NCI-H226 (cell line): ENCODE measurements around the gene TMEM114.
"Not testable (repeated sequence)": the region's sequence is repeated elsewhere in the genome, so short reads cannot be mapped to it uniquely, and the experiment has no call there.

Experiments
- DNase-seq: peaks from one replicate; pipeline ENCODE4 v3.0.0-alpha.2; 2015

TMEM114 gene

DNA sequence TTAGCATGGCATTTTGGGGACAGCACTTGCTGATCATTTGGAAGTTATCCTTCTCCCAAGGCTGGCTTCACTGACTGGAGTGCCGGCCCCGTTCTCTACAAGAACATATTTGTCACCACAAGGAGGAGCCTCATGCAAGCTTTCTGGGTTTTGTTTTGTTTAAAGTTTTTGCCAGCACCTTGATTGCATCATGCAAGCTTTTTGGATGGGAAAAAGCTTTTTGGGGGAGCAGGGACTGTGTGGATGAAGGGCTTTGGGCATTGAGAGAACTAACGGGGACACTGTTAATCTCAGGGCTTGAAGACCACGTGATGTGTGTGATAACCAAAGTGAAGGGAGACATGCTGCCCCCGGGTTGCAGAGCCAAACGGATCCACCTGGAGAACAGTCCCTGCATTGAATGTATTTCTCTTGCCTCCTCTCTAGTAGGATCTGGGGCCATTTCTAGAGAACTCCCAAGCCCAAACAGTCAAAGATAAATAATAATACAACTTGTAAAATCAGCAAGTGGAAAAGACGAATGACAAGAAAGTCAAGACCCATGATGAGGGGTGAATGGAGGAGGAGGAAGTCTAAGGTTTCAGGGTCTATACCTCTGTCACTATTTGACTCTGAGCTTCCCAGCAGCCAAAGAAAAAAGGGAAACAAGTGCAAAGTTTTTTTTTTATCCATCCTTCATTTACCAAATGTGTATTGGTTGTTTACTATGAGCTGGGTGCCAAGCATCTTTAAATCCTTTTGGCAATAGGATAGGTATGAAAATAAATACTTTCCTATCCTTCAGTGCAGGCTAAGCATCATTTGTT, 17.2 kb downstream of the TMEM114 start:
- DNase-seq = peak; percentile 7

GRCh38 chr16:8572063-8572918, 18.0 kb downstream of the TMEM114 start:
- DNase-seq = no peak

GRCh38 chr16:8571061-8571596, 19.2 kb downstream of the TMEM114 start:
- no peak for DNase-seq

GRCh38 chr16:8570393-8570792, 19.9 kb downstream of the TMEM114 start:
- DNase-seq = not testable (repeated sequence)

DNA sequence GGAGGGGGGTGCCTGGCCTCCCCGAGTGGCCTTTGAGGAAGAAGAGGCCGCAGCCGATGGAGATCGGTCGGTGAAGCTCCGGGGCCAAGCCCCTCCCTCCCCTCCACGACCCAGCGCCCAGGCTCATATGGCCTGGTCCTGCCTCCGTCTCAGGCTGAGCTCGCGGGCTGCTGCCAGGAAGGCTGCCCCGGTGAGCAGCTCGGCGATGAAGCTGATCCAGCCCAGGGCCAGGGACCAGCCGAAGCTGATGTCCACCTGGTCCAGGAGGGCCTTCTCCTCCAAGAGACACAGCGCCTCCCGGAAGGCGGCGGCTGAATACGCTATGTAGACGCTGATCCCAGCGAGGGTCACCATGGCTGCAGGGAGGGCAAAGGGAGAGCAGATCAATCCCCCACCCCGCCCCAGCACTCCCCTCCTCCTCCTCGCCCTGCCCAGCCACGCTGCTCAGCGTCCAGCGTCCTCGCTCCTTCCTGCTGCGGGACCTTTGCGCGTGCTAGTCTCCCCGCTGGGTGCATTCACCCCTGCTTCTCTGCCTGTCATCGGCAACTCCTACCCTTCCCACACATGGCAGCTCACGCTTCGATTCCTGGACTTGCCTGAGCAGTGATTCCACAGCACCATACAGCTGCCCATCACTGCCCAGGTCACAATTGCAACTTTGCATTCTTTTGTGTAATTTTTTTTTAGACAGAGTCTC, 20.5 kb downstream of the TMEM114 start:
- no peak for DNase-seq

- no peak for DNase-seq
Observed at GRCh38 chr16:8568231-8568617, 22.1 kb downstream of the TMEM114 start.

DNA sequence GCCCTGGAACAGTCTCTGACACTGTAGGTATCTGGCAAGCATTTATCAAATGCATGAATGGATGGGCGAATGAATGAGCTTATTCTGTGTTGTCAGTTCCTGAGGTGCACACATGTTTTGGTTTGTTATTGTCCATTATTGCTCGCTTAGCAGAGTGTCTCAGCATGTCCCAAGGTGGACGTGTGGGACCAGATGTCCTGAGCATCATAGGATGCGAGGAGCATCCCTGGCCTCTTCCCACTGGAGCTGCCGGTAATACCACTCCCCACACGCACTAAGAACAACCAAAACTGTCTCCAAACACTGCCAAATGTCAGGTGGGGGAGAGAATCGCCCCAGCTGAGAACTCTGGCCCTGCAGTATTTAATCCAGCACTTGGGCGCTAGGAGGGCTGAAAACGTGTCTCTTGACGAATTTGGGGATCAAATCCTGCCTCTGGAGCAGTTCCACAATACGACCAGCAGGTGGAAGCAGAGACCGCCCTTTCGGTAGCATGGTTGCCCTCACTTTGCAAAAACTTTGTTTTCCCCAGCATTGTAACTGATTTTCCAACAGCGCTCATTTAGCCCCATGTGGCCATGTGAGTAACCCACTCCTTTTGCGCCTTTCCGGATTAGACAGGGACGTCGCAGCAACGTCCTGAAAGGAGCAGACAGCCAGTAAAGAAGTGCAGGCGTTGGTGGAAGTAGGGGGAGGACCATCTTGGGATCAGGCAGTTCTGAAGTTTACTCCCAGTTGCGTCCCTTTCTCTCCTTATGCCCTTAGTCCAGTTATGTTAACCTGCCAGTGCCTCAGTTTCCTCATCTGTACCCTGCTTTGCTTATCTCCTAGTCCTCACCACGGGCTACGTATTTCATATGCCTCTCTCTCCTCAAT, 22.7 kb downstream of the TMEM114 start:
- DNase-seq = peak; percentile 76

DNA sequence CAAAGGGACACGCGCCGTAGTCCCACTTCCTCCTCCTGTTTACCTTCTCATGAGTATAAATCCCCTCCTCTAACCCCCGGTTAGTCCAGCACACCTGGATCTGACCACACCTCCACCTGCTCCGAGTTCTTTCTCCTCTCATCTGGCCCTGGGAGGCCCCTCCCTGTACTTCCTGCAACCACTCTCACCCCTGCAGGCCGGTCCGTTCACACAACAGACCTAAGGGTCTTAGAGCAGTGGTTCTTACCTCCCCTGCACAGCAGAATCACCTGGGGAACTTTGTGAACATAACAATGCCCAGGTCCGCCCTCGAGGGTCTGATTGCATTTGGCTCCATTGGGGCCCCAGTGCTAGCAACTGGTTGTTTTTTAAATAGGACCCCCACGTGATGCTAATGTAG, 24.8 kb downstream of the TMEM114 start:
- no peak for DNase-seq

GRCh38 chr16:8564934-8565345, 25.4 kb downstream of the TMEM114 start:
- DNase-seq = no peak

GRCh38 chr16:8563944-8564540, 26.3 kb downstream of the TMEM114 start:
- not testable (repeated sequence) for DNase-seq

DNA sequence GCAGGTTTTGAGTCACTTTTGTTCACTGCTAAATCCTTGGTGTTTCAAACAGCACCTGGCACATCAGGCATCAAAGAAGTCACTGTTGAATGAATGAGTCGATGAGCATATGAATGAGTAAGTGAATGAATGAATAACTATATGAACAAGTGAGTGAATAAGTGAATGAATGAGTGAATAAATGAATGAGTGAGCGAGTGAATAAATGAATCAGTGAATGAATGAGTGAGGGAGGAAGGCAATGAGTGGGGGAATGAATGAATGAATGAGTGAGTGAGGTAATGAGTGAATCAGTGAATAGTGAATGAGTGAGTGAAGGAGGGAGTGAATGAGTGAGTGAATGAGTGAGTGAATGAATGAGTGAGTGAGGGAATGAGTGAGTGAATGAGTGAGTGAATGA, 28.8 kb downstream of the TMEM114 start:
- DNase-seq = no peak

- DNase-seq = no peak
Observed at GRCh38 chr16:8555400-8555799, 34.9 kb downstream of the TMEM114 start.

- no peak for DNase-seq
Observed at GRCh38 chr16:8554881-8555280, 35.4 kb downstream of the TMEM114 start.

DNA sequence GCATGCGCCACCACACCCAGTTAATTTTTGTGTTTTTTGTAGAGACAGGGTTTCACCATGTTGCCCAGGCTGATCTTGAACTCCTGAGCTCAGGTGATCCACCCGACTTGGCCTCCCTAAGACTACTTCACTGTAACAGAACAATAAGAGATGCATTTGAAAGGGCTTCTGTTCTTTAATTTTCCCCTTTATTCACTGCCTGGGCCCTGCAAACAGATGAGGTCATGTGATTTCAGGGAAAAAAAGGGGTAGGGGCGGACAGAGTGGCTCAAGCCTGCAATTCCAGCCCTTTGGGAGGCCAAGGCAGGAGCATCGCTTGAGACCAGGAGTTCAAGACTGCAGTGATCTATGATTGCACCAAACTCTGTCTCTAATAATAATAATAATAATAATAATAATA, 36.3 kb downstream of the TMEM114 start:
- no peak for DNase-seq

DNA sequence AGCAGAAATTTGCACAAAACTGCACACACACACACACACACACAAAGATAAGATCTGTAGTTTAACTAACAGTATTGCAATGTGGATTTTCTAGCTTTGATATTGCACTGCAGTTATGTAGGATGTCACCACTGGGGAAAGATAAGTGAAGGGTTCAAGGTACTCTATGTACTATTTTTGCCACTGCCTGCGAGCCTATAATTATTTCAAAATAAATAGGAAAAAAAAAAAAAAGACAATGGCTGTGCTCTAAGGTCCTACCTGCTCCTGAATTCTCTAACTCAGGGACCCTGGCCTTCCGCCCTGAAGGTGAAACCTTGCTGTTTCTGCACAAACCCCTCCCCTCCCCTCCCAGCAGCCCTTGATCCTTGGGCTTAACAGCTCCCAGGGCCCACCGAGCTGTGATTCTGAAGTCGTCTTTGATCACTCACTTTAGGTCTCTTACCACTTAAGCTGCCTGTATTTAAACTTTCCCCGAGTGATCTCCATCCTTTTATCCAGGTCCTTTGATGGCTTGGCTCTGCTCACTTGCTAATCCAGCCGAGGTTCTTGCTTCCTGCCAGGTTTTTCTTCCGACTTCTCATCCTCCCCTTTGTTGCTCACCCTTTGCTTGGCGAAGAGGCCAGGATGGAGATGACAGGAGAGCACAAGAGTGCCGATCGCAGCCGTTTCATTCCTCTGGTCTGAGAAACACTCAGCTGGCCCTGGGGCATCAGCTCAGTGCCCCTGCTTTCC, 37.7 kb downstream of the TMEM114 start:
- no peak for DNase-seq

- DNase-seq = no peak
Observed at GRCh38 chr16:8551388-8552332, 38.7 kb downstream of the TMEM114 start.

DNA sequence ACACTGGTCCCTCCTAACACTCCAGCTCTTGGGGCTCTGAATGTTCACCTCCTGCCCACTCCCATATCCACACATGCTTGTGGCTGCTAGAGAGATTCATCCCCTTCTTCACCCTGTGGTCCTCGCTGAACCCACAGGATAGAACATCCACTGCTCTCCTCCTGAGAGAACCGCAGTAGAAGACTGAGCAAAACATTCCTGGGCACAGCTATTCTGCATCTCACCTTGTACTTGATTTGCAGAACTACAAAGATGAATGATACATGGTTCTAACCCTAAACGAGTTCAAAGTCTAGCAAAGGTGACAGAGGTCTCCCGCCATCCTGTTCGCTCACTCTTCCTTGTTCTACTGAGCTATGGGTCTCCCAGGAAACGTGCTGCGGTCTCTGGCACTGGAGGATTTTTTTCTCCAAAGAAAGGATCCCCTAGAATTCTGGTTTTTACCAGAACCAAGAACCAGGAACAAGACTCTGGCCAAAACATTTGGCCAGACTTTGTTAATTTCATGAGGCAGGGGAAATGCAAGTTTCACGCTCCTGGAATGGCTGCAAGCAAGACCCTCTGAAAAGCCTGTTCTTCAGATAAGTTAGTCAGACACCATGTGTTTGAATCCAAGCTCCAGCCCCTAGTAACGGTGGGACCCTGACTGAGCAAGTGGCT, 39.5 kb downstream of the TMEM114 start:
- DNase-seq = no peak

- no peak for DNase-seq
Observed at GRCh38 chr16:8549843-8550412, 40.4 kb downstream of the TMEM114 start.

DNA sequence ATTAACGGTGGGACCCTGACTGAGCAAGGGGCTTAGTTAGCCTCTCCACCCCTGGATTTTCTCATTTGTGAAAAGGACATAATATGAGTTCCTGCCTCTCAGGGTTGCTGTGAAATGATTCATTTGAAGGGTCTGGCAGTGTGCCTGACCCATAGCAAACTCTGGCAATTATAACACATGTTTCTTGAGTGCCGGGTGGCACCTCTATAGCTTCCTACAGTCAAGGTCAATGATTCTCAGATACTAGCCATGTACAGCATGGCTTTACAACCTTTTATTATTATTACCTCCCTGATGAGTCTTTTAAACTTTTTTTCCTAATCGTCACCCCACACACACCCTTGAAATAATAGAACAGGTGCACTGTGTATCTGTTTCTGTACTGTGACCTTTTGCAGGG, 42.1 kb downstream of the TMEM114 start:
- DNase-seq = no peak
